Sigmoid colon (tissue), 7 donors: Measurements from ENCODE around the gene RAB31. TPM values are rescaled to one million over a fixed set of nuclear protein-coding genes. Genes with fewer than 3 reads are reported as not detected.
A peak's percentile ranks its signal among the peaks of the same experiment; 100 is the strongest.

Source experiments
- DNase-seq: peaks from one replicate; pipeline ENCODE4 v3.0.0-alpha.2; 2019
- H3K27ac ChIP-seq, 4 donors: fragments of 200-600 bp; sonication (generic); one replicate each; pipeline ENCODE4 v1.5.1; 2016 to 2019; ENCODE audit warnings: mild to moderate bottlenecking in 1 of 4
- H3K27me3 ChIP-seq, 3 donors: fragments of 200-600 bp; sonication (generic); one replicate each; pipeline ENCODE4 v1.5.1; 2019; ENCODE audit warnings: mild to moderate bottlenecking in 1 of 3
- H3K36me3 ChIP-seq, 4 donors: fragments of 200-600 bp; sonication (generic); one replicate each; pipeline ENCODE4 v1.5.1; 2016 to 2019
- H3K4me1 ChIP-seq, 4 donors: fragments of 200-600 bp; sonication (generic); one replicate each; pipeline ENCODE4 v1.5.1; 2017 to 2019
- H3K4me3 ChIP-seq, 4 donors: fragments of 200-600 bp; sonication (generic); one replicate each; pipeline ENCODE4 v1.5.1; 2017 to 2019; ENCODE audit warnings: mild to moderate bottlenecking in 2 of 4, moderate library complexity in 1 of 4
- H3K9me3 ChIP-seq, 4 donors: fragments of 200-600 bp in 3 of 4; sonication (generic) in 3 of 4; one replicate each; pipeline versions ENCODE4 v1.5.1 to v1.6.1; 2013 to 2019
- CTCF ChIP-seq, 4 experiments: fragments of 450-650 bp in 3 of 4; fragments of 200-600 bp in 1 of 4; IDR thresholded peaks; one replicate each; pipeline ENCODE4 v1.5.1; 2016 to 2019; ENCODE audit warnings: antibody characterized with exemption in 4 of 4, mild to moderate bottlenecking in 3 of 4, moderate library complexity in 2 of 4
- EP300 ChIP-seq, 4 donors: sonication (generic); formaldehyde crosslinking; IDR thresholded peaks; one replicate each; pipeline ENCODE4 v1.6.1; 2017; ENCODE audit warnings: antibody characterized with exemption in 4 of 4
- POLR2A ChIP-seq, 2 donors: fragments of 450-650 bp; IDR thresholded peaks; one replicate each; pipeline ENCODE4 v1.6.1; 2016; ENCODE audit warnings: antibody characterized with exemption in 2 of 2, mild to moderate bottlenecking in 2 of 2, moderate library complexity in 2 of 2
- POLR2AphosphoS5 ChIP-seq, 4 donors: sonication (generic); formaldehyde crosslinking; IDR thresholded peaks; one replicate each; pipeline ENCODE4 v1.6.1; 2017; ENCODE audit warnings: antibody characterized with exemption in 4 of 4
- WGBS, 2 donors: extraction: QIAGEN DNeasy Blood & Tissue Kit; methylation state at CpG; one replicate each; pipeline ENCODE4 v1.1.7; 2013; 5-methylcytosine and 5-hydroxymethylcytosine counted together
- intact Hi-C: fragments of 100-400 bp; cut with DNase I; formaldehyde crosslinking; loops from one replicate; pipeline ENCODE4 v1.15.1; 2023
- polyA plus RNA-seq, 3 donors: library from polyadenylated mRNA; stranded (reverse); fragments of 200-250 nt; gene quantifications; one replicate each; pipeline ENCODE4 v1.2.3, GENCODE V29; 2013
- total RNA-seq, 4 donors: library from RNA; depleted of rRNA; stranded (reverse); fragments of >200 nt; gene quantifications; one replicate each; pipeline ENCODE4 v1.1.0, GENCODE V29; 2016
- donor health status: healthy with polysubstance abuse.
- donor health status: Bipolar disorder and iron deficiency.
- donor health status: healthy.

The RAB31 gene
- total and polyA plus RNA-seq, 7 donors = 16.2 to 74.6 (median 52.0) TPM

GRCh38 chr18:9809697-9810096, 101.6 kb downstream of the RAB31 start:
- Histone ChIP-seq H3K36me3 (no peaks in the 10 kb centered on the region), H3K4me1 (peaks cover 0 to 55% (median 43%) of the 10 kb centered on the region in 4 donors), H3K27me3 (no peaks in the 10 kb centered on the region), H3K27ac (peak overlapping the region; percentile 74 to 81 (median 79)), H3K4me3 (no peak overlapping the region), H3K9me3 (no peaks in the 10 kb centered on the region)
- TF ChIP-seq POLR2A (IDR thresholded peaks at IDR 0.05) = no peak
- no peak for TF ChIP-seq EP300 (IDR thresholded peaks at IDR 0.05)
- TF ChIP-seq POLR2AphosphoS5 (IDR thresholded peaks at IDR 0.05) = no peak
- TF ChIP-seq CTCF (IDR thresholded peaks at IDR 0.05) = no peak
- DNase-seq = no peak
- WGBS, 2 donors = 84 to 86% methylated on average over 6 of the region's 6 CpGs
- intact Hi-C loops = no loop called here

- WGBS, 2 donors = 70 to 82% methylated on average over 4 of the region's 4 CpGs
- TF ChIP-seq EP300 (IDR thresholded peaks at IDR 0.05) = no peak
- TF ChIP-seq POLR2A (IDR thresholded peaks at IDR 0.05) = no peak
- TF ChIP-seq POLR2AphosphoS5 (IDR thresholded peaks at IDR 0.05) = no peak
- TF ChIP-seq CTCF (IDR thresholded peaks at IDR 0.05) = no peak
- intact Hi-C loops = no loop called here
These were observed 102.2 kb downstream of the RAB31 start for GRCh38 chr18:9810299-9810698.

GRCh38 chr18:9810994-9811705, 103.0 kb downstream of the RAB31 start:
- Histone ChIP-seq H3K4me3 (no peak overlapping the region), H3K9me3 (no peaks in the 10 kb centered on the region), H3K27me3 (no peaks in the 10 kb centered on the region), H3K4me1 (peaks cover 0 to 55% (median 39%) of the 10 kb centered on the region in 4 donors), H3K27ac (peak overlapping the region in 3 of 4 donors; percentile 74 to 81 (median 80)), H3K36me3 (peaks cover 0 to 3% (median 0%) of the 10 kb centered on the region in 4 donors)
- WGBS, 2 donors = 92% methylated on average over 14 of the region's 14 CpGs
- TF ChIP-seq POLR2AphosphoS5 (IDR thresholded peaks at IDR 0.05) (no peak), CTCF (IDR thresholded peaks at IDR 0.05) (no peak), EP300 (IDR thresholded peaks at IDR 0.05) (no peak), POLR2A (IDR thresholded peaks at IDR 0.05) (no peak)
- intact Hi-C loops = no loop called here
- DNase-seq = peak; percentile 40

More at GRCh38 chr18:9810299-9810698, 102.2 kb downstream of the RAB31 start:
- no peaks in the 10 kb centered on the region for H3K9me3 ChIP-seq
- DNase-seq = no peak
- no peak overlapping the region for H3K4me3 ChIP-seq
- H3K27ac ChIP-seq = peak overlapping the region; percentile 74 to 81 (median 79)
- no peaks in the 10 kb centered on the region for H3K36me3 ChIP-seq
- no peaks in the 10 kb centered on the region for H3K27me3 ChIP-seq
- H3K4me1 ChIP-seq = peaks cover 0 to 55% (median 39%) of the 10 kb centered on the region in 4 donors

GRCh38 chr18:9811978-9812377, 103.9 kb downstream of the RAB31 start:
- Histone ChIP-seq H3K4me1 (peaks cover 0 to 56% (median 39%) of the 10 kb centered on the region in 4 donors), H3K27me3 (no peaks in the 10 kb centered on the region), H3K9me3 (no peaks in the 10 kb centered on the region), H3K36me3 (peaks cover 0 to 9% (median 0%) of the 10 kb centered on the region in 4 donors), H3K27ac (peak overlapping the region in 2 of 4 donors; percentile 36 to 81), H3K4me3 (no peak overlapping the region)
- no peak for TF ChIP-seq EP300 (IDR thresholded peaks at IDR 0.05)
- TF ChIP-seq CTCF (IDR thresholded peaks at IDR 0.05) = no peak
- no peak for TF ChIP-seq POLR2A (IDR thresholded peaks at IDR 0.05)
- no peak for TF ChIP-seq POLR2AphosphoS5 (IDR thresholded peaks at IDR 0.05)
- WGBS, 2 donors = 60 to 67% methylated on average over 5 of the region's 5 CpGs
- intact Hi-C loops = no loop called here
- DNase-seq = no peak
